NCI-H187 treated with DMSO at 0.1 percent for 48 hours (cell line): Measurements from ENCODE around the gene RABL2B.

Source experiments
- DNase-seq: peaks from one replicate; lab custom pipeline; 2025; lab: John Stamatoyannopoulos, UW

RABL2B gene

DNA sequence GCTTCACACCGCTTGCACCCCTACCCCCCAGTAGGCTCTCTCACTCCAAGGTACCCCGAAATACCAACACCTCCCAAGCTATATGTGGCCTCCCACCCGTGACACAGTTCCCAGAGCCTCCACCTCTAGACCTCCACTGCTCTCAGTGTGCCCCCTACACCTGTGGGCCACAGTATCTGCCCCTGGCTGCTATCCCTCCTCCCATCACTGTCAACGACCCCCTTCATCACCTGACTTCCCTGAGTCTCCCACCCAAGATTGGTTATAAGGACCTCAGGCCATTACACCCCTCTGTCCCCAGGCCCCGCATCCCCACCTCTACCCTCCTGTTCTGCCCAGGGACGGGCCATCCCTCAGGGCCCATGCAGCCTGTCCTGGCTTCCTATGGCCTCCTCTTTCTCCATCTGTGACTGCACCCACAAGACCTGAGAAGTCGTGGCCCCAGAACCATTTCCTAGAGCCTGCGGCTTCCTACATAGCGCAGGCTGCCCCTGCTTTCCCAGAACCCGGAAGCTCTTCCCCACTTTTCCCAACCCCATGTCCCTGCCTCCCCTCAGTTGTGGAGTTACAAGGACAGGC is 44.7 kb downstream of the RABL2B start:
- no peak for DNase-seq

GRCh38 chr22:50737728-50738648 is 45.4 kb downstream of the RABL2B start, which contains the start of gene ACR:
TSS of gene ACR (plus strand) at chr22:50738204. CDS start at chr22:50738236, 32 bp downstream.
- no peak for DNase-seq

- no peak for DNase-seq
Measured at GRCh38 chr22:50735739-50736030, 47.8 kb downstream of the RABL2B start.

GRCh38 chr22:50734986-50735738 is 48.3 kb downstream of the RABL2B start:
- no peak for DNase-seq

GRCh38 chr22:50734343-50734771 is 49.1 kb downstream of the RABL2B start:
- no peak for DNase-seq

- DNase-seq = no peak
Measured at GRCh38 chr22:50733521-50734342, 49.7 kb downstream of the RABL2B start.

DNA sequence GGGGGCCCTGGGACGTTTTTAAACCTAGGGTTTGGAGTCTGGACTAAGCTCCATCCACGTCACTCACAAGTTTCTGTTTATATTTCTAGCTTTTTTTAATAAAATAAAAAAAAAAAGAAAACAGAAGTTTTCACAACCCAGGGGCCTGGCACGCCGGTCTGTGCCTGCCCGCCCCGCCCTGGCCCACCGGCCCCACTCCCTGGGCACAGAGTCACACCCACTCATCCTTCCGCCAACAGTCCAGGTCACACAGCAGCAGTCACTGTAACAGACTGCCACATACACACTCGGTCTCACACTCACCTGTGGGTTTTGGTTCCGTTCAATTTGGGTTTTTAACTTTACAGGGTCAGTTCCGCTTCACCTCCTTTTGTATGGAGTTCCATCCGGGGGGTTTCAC is 50.8 kb downstream of the RABL2B start:
- no peak for DNase-seq

DNA sequence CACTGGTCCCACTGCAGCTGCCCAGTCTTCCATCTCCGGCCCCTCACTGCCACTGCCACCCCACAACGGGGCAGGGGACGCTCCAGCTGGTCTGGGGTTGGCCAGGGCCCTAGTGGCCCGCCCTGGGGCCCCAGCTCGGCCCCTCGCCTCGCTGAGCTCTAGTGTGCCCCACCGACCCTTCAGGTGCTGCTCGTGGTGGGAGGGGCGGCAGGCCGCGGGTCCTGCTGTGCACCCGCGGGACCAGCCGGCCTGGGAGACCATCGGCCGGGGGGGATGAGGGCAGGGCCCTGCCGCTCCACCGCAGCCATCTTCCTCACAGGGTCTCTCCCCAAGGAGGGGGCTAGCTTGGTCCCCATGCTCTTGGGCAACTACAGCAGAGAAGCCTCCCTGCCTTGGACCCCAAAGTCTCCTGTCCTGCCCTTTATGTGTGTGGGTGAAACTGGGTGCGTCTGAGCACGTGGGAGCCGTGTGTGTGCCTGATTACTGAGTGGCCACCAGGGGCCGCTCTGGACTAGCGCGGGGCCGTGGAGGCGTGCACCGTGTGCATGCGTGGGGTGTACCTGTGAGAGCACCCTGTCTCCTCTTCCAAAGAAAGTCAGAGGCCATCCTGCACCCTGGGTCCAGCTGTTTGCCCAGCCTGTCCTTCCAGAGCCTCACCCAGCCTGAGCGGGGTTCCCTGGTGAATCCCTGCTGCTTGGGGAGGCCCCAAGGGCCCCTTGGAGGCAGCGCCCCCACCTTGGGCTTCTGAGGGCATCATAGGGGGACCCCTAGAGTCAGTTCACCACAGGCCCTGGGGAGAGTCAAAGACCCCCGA is 51.4 kb downstream of the RABL2B start:
- DNase-seq = no peak

DNA sequence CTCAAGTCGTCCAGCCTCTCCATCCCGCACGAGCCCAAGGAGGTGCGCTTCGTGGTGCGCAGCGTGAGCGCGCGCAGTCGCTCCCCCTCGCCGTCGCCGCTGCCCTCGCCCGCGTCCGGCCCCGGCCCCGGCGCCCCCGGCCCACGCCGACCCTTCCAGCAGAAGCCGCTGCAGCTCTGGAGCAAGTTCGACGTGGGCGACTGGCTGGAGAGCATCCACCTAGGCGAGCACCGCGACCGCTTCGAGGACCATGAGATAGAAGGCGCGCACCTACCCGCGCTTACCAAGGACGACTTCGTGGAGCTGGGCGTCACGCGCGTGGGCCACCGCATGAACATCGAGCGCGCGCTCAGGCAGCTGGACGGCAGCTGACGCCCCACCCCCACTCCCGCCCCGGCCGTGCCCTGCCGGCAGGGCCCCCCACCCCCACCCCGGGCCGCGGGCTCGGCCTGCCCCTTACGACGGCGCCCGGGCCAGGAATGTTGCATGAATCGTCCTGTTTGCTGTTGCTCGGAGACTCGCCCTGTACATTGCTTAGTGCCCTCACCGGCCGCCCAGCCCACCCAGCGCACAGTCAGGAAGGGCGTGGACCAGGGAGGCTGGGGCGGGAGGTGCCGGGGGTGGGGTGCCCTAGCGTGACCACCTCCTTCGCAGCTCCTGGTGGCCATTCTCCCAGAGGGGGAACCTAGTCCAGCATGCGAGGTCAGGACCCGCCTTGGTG is 52.3 kb downstream of the RABL2B start:
- no peak for DNase-seq

DNA sequence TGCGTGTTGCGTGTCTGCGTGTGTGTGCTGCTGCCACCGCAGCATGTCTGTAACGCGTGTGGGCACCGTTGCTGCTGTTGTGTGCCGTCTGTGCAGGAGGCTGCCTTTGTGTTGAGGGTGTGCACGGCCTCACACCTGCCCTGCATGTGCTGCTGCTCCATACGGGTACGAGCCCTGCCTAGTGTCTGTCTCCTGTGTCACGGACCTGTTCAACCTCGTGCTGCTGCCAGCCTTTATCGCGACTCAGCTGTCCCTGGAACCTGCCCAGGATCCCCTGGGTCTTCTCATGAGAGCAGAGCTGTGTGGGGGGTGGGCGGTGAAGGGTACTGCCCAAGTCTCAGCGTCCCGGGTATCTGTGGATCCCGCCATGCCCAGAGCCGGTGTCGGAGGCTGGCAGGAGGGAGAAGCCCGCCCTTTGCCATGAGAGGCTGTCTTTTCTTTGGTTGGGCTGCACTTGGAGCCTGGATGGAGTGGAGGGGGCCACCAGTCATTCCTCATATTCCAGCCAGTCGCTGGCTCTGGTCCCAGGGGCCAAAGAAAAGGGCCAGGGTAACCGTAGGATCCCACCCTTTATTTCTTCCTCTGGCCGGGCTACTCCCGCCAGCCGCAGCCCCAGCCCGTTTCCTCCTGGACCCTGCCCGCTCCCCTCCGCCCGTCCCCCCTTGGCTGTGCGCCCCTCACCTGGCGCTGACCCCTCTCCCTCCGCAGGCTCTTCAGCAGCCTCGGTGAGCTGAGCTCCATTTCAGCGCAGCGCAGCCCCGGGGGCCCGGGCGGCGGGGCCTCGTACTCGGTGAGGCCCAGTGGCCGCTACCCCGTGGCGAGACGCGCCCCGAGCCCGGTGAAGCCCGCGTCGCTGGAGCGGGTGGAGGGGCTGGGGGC is 53.2 kb downstream of the RABL2B start:
- no peak for DNase-seq

GRCh38 chr22:50729391-50730012 is 53.9 kb downstream of the RABL2B start:
- DNase-seq = no peak

- no peak for DNase-seq
Measured at GRCh38 chr22:50728523-50728931, 54.9 kb downstream of the RABL2B start.

- no peak for DNase-seq
Measured at GRCh38 chr22:50727678-50728522, 55.5 kb downstream of the RABL2B start.

DNA sequence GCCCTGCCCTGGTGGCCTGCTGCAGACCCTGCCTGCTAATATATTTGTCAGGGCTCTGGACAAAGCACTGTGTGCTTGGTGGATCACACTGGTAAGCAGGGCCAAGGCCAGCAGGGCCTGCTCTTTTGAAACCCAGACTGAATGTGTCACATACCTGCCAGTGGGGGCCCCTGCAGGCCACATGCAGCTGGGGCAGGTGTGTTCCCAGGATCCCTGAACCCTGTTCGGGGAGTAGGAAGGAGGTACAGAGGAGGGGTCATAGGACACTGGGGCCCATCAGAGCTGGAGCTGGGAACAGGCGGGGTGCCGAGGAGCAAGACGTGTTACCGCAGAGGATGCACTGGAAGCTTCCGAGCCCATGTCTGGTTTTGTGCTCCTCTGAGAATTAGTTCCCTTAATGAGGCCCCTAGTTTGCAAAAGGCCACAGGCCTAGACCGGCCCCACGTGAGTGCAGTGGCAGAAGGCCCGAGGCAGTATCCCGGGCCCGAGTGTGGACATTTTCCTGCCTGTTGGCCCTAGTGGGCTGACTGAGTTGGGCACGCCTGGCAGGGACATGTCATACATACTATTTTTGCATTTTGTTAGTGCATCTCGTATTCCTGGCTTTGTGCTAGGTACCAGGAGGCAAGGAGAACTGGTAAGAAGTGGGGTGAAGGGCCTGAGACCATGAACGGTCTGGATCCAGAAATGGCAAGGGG is 56.6 kb downstream of the RABL2B start:
- no peak for DNase-seq

DNA sequence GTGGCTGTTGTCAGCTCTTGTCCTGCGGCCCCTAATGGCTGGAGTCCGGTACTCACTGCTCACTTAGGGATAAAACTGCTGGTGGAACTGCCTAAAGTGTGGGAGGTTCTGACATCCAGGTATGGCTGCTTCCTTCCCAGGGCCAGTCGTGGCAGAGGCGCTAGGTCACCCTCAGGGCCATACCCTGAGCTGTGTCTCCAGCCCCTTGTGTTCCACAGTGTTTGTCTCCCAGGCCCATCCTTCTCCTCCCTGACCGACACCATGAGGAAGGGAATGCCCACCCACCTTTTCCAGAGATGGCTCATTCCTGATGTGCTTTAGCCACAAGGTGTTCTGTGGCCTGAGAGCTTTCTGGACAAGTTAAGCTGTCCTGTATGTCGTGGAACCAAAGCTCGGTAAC is 57.8 kb downstream of the RABL2B start:
- no peak for DNase-seq

DNA sequence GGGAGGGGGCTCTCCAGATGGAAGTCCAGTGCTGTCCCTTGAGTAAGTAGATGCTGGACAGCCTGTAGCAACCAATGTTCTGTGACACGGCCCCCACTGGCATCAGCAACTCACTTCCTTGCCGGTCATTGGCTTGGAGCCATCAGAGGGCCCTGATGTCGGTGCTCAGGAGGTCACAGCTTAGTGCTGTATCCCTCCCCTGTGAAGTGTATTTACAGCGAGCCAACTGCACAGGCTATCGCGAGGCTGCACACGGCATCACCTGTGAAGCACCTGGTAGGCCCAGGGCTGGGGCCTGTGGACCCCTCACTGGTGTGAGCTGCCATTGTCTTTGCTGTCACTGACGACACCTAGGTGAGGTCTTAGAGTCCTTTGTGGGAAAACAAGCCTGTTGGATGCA is 58.8 kb downstream of the RABL2B start:
- DNase-seq = no peak

DNA sequence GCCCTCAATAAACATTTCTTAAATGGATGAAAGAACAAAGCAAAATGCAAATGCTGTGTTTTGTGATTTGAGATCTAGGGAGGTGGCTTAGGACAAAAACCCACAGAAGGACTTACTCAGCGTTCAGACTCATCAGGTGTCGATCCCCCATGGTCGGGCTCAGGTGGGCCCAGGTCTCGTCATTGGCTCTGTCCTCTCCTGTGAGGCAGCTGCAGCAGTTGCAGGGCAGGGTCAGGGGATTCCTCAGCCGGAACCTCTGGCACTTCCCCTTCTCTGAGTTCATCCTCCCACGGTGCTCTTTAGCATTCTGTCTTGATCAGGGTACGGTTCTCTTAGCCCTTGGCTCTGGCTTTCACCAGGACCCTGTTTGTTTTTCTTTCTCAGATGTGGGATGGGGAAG is 59.4 kb downstream of the RABL2B start:
- DNase-seq = no peak
